PC-3 (cell line): ENCODE data around the gene STX7. TPM values are rescaled to one million over a fixed set of nuclear protein-coding genes. Genes with fewer than 3 reads are reported as not detected.
A peak's percentile ranks its signal among the peaks of the same experiment; 100 is the strongest.

Experiments
- ATAC-seq: fragments of 200-7000 bp; cut with Tn5 transposase; 2 replicates; pipeline ENCODE4 v1.9.1; 2020; ENCODE audit warnings: mild to moderate bottlenecking, moderate library complexity
- BruUV-seq: library from RNA; stranded (reverse); fragments of 400-500 nt; replicated peaks from 2 replicates; lab custom pipeline; 2021; lab: Mats Ljungman, UMichigan
- CTCF ChIA-PET: fragments of 300-600 bp; sonication (Branson Sonifier 250); formaldehyde crosslinking; loops from one replicate; lab custom pipeline; 2022; ENCODE audit warnings: antibody characterized with exemption; lab: Charles Lee
- POLR2A ChIA-PET: fragments of 300-600 bp; sonication (Branson Sonifier 250); formaldehyde crosslinking; loops from one replicate; lab custom pipeline; 2022; ENCODE audit warnings: antibody characterized with exemption; ENCODE audit not compliant: unreplicated experiment; lab: Charles Lee
- DNase-seq: peaks from one replicate; pipeline ENCODE4 v3.0.0-alpha.2; 2015
- H2AFZ ChIP-seq: fragments of 300-600 bp; sonication (generic); 2 replicates; pipeline ENCODE4 v1.6.0; 2016; ENCODE audit warnings: antibody characterized with exemption, low read length
- H3F3A ChIP-seq: fragments of 300-600 bp; sonication (generic); one replicate; pipeline ENCODE4 v1.6.0; 2017; ENCODE audit warnings: antibody characterized with exemption, low read length, control low read depth, mild to moderate bottlenecking; ENCODE audit not compliant: unreplicated experiment
- H3K27ac ChIP-seq: fragments of 300-600 bp; sonication (generic); 2 replicates; pipeline ENCODE4 v1.5.1; 2016; ENCODE audit warnings: mild to moderate bottlenecking, low read length
- H3K27me3 ChIP-seq: fragments of 300-600 bp; sonication (generic); 2 replicates; pipeline ENCODE4 v1.6.1; 2016; ENCODE audit warnings: low read length, mixed read lengths
- H3K36me3 ChIP-seq: fragments of 300-600 bp; sonication (generic); 2 replicates; pipeline ENCODE4 v1.6.1; 2016; ENCODE audit warnings: low read depth, mixed run types, low read length, mixed read lengths
- H3K4me1 ChIP-seq: fragments of 300-600 bp; sonication (generic); 2 replicates; pipeline ENCODE4 v1.5.1; 2016; ENCODE audit warnings: low read length; ENCODE audit not compliant: insufficient read depth
- H3K4me2 ChIP-seq: fragments of 300-600 bp; sonication (generic); 2 replicates; pipeline ENCODE4 v1.6.0; 2016; ENCODE audit warnings: low read length
- H3K4me3 ChIP-seq: fragments of 300-600 bp; sonication (generic); 2 replicates; pipeline ENCODE4 v1.5.1; 2016; ENCODE audit warnings: mild to moderate bottlenecking, low read length, mixed read lengths
- H3K79me2 ChIP-seq: fragments of 300-600 bp; sonication (generic); 2 replicates; pipeline ENCODE4 v1.6.1; 2017; ENCODE audit warnings: low read length, mixed read lengths
- H3K9ac ChIP-seq: fragments of 300-600 bp; sonication (generic); 2 replicates; pipeline ENCODE4 v1.6.0; 2016; ENCODE audit warnings: mild to moderate bottlenecking, low read length
- H3K9me2 ChIP-seq: fragments of 300-600 bp; sonication (generic); replicated peaks from 2 replicates; pipeline ENCODE4 v1.6.1; 2016; ENCODE audit warnings: mixed run types, low read length, mixed read lengths
- H3K9me3 ChIP-seq: fragments of 300-600 bp; sonication (generic); 2 replicates; pipeline ENCODE4 v1.6.1; 2016; ENCODE audit warnings: low read length, mixed read lengths
- H4K20me1 ChIP-seq: fragments of 300-600 bp; sonication (generic); 2 replicates; pipeline ENCODE4 v1.6.1; 2016; ENCODE audit warnings: low read length, mixed read lengths
- CTCF ChIP-seq: fragments of 300-600 bp; sonication (generic); conservative IDR thresholded peaks from 2 replicates; pipeline ENCODE4 v1.5.1; 2017; ENCODE audit warnings: antibody characterized with exemption, low read depth, mild to moderate bottlenecking, low read length
- EZH2 ChIP-seq: fragments of 300-600 bp; sonication (generic); IDR thresholded peaks from one replicate; pipeline ENCODE4 v1.6.1; 2017; ENCODE audit warnings: antibody characterized with exemption, mild to moderate bottlenecking, low read length; ENCODE audit not compliant: unreplicated experiment
- EZH2phosphoT487 ChIP-seq: fragments of 300-600 bp; sonication (generic); IDR thresholded peaks from 2 replicates; pipeline ENCODE4 v1.6.1; 2018; ENCODE audit warnings: mild to moderate bottlenecking, antibody characterized with exemption, low read length, borderline replicate concordance
- intact Hi-C: fragments of 100-400 bp; cut with micrococcal nuclease; formaldehyde crosslinking; loops from 2 replicates; pipeline ENCODE4 v1.9.0; 2023
- total RNA-seq: library from RNA; depleted of rRNA; stranded (reverse); fragments of >200 nt; gene quantifications from 2 replicates; pipeline ENCODE4 v1.2.3, GENCODE V29; 2014

The STX7 gene
- total RNA-seq, 1 experiment from 2014 or later: 27.4 TPM

- no peak for TF ChIP-seq EZH2
- no peak for TF ChIP-seq EZH2phosphoT487
- no peak for TF ChIP-seq CTCF
- no peak overlapping the region for H3K9ac ChIP-seq
- intact Hi-C loops: no loop called here
- H3K9me2 ChIP-seq: no peaks in the 10 kb centered on the region
- no peak for DNase-seq
- H4K20me1 ChIP-seq: no peaks in the 10 kb centered on the region
- H3K27ac ChIP-seq: no peak overlapping the region
- no peak overlapping the region for H3K4me3 ChIP-seq
- H3F3A ChIP-seq: no peaks in the 10 kb centered on the region
- POLR2A ChIA-PET: no interaction called here
- no TSS peak for BruUV-seq
- no peaks in the 10 kb centered on the region for H3K9me3 ChIP-seq
- peaks cover 27% of the 10 kb centered on the region; the same call in 1 of the 2 replicates for H3K36me3 ChIP-seq
- no peaks in the 10 kb centered on the region for H3K79me2 ChIP-seq
- no peak overlapping the region for H2AFZ ChIP-seq
- H3K4me2 ChIP-seq: no peak overlapping the region
- no peaks in the 10 kb centered on the region for H3K27me3 ChIP-seq
- H3K4me1 ChIP-seq: peaks cover 14% of the 10 kb centered on the region
- CTCF ChIA-PET: no interaction called here
- ATAC-seq: no peak
Observed at GRCh38 chr6:132465530-132466485, 47.1 kb downstream of the STX7 start.

- Histone ChIP-seq H4K20me1 (no peaks in the 10 kb centered on the region), H3K9me3 (no peaks in the 10 kb centered on the region), H3K79me2 (no peaks in the 10 kb centered on the region), H3K4me3 (no peak overlapping the region), H3K27ac (no peak overlapping the region), H3K27me3 (no peaks in the 10 kb centered on the region), H3K9ac (no peak overlapping the region), H3F3A (no peaks in the 10 kb centered on the region), H3K9me2 (no peaks in the 10 kb centered on the region), H2AFZ (peak overlapping the region; percentile 38; the same call in 1 of the 2 replicates), H3K36me3 (peaks cover 27% of the 10 kb centered on the region; the same call in 1 of the 2 replicates), H3K4me1 (peaks cover 14% of the 10 kb centered on the region), H3K4me2 (peak overlapping the region; percentile 26; the same call in 1 of the 2 replicates)
- no TSS peak for BruUV-seq
- ATAC-seq (peak; percentile 31), DNase-seq (peak; percentile 37)
- CTCF ChIA-PET: no interaction called here
- POLR2A ChIA-PET: no interaction called here
- TF ChIP-seq EZH2 (no peak), EZH2phosphoT487 (no peak), CTCF (no peak)
- intact Hi-C loops: no loop called here
Observed at GRCh38 chr6:132464538-132465256, 48.2 kb downstream of the STX7 start.
